Measurements from ENCODE around the gene GIGYF2. TPM values are rescaled to one million over a fixed set of nuclear protein-coding genes. Genes with fewer than 3 reads are reported as not detected.

Gene GIGYF2, protein sequence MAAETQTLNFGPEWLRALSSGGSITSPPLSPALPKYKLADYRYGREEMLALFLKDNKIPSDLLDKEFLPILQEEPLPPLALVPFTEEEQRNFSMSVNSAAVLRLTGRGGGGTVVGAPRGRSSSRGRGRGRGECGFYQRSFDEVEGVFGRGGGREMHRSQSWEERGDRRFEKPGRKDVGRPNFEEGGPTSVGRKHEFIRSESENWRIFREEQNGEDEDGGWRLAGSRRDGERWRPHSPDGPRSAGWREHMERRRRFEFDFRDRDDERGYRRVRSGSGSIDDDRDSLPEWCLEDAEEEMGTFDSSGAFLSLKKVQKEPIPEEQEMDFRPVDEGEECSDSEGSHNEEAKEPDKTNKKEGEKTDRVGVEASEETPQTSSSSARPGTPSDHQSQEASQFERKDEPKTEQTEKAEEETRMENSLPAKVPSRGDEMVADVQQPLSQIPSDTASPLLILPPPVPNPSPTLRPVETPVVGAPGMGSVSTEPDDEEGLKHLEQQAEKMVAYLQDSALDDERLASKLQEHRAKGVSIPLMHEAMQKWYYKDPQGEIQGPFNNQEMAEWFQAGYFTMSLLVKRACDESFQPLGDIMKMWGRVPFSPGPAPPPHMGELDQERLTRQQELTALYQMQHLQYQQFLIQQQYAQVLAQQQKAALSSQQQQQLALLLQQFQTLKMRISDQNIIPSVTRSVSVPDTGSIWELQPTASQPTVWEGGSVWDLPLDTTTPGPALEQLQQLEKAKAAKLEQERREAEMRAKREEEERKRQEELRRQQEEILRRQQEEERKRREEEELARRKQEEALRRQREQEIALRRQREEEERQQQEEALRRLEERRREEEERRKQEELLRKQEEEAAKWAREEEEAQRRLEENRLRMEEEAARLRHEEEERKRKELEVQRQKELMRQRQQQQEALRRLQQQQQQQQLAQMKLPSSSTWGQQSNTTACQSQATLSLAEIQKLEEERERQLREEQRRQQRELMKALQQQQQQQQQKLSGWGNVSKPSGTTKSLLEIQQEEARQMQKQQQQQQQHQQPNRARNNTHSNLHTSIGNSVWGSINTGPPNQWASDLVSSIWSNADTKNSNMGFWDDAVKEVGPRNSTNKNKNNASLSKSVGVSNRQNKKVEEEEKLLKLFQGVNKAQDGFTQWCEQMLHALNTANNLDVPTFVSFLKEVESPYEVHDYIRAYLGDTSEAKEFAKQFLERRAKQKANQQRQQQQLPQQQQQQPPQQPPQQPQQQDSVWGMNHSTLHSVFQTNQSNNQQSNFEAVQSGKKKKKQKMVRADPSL (N-terminal part only)
- 39.4 and 46.7 TPM in 2 replicates for total RNA-seq

DNA sequence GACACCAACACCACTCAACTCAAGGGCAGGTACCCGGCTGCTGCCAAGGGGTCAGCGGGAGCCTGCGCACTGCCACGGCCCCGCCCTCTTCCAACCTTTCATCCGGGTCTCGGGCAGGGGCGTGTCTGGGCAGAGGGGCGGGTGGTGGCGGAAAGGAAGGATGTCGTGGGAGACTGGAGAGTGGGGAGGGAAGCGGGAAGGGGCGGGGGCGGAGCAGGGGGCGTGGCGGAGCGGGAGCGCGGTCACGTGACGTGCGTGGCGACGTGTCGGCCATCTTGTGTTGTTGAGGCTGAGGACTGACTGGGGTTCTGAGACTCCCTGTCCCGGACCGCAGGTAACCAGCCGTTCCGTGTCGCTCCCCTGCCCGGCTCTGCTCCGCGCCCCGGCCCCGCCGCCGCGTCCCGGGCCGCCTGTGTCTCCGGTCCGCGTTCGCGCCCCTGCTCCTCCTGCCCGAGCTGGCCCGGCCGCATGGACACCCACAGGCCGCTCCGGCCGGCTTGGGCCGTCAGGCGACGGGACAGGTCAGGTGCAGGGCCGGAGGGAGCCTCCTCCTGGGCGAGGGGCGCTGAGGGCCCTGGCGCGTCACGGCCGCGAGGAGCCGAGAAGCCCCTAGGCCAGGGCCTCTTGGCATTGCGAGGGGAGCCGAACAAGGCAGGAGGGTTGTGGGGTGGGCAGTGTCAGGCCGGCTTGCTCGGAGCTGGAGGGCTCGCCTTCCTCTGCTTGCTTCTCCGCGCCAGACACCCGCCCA lies at the start of gene GIGYF2:
Gene GIGYF2 (plus strand): TSS at position 273 of the 748 bp plus-strand sequence. CDS start 37,867 bp downstream, outside the sequence.
- TF ChIP-seq, protein P1, sequence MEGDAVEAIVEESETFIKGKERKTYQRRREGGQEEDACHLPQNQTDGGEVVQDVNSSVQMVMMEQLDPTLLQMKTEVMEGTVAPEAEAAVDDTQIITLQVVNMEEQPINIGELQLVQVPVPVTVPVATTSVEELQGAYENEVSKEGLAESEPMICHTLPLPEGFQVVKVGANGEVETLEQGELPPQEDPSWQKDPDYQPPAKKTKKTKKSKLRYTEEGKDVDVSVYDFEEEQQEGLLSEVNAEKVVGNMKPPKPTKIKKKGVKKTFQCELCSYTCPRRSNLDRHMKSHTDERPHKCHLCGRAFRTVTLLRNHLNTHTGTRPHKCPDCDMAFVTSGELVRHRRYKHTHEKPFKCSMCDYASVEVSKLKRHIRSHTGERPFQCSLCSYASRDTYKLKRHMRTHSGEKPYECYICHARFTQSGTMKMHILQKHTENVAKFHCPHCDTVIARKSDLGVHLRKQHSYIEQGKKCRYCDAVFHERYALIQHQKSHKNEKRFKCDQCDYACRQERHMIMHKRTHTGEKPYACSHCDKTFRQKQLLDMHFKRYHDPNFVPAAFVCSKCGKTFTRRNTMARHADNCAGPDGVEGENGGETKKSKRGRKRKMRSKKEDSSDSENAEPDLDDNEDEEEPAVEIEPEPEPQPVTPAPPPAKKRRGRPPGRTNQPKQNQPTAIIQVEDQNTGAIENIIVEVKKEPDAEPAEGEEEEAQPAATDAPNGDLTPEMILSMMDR (IDR thresholded peaks at IDR 0.05; ENCODE audit: insufficient read depth, low read length, poor library complexity, severe bottlenecking) = no peak
- H3K36me3 ChIP-seq (ENCODE audit: control insufficient read depth, insufficient read depth, low read length) = no peaks in the 10 kb centered on the region
- H3K27me3 ChIP-seq (ENCODE audit: control insufficient read depth, insufficient read depth, low read length) = no peaks in the 10 kb centered on the region
- H3K4me3 ChIP-seq (ENCODE audit: low read depth, low read length) = peak within 1 kb of the TSS; percentile 100
- DNase-seq (ENCODE audit: low read depth) = peak; percentile 64

DNA sequence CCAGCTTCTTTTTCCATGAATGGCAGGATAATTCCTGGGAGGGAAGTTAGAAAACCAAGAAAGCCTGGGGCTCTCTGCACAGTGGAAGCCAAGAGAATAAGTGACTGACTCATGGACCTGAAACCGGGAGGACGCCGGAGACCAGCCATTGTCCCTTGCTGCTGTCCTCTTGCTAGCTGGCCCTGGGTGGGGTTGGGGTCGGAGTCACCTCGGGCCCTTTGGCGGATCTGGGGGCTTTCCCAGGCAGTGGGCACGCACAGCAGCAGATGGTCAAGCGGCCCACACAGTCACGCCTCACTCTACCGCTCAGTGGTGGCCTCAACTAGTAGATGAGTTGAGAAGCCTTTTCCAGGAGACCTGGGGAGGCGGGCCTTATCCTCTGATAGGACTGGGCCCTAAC lies 48.1 kb upstream of the GIGYF2 start:
- H3K36me3 ChIP-seq (ENCODE audit: control insufficient read depth, insufficient read depth, low read length) = no peaks in the 10 kb centered on the region
- no peaks in the 10 kb centered on the region for H3K27me3 ChIP-seq (ENCODE audit: control insufficient read depth, insufficient read depth, low read length)
- DNase-seq (ENCODE audit: low read depth) = no peak
- H3K4me3 ChIP-seq (ENCODE audit: low read depth, low read length) = no peak overlapping the region
- TF ChIP-seq, protein P1 (IDR thresholded peaks at IDR 0.05; ENCODE audit: insufficient read depth, low read length, poor library complexity, severe bottlenecking) = no peak

DNA sequence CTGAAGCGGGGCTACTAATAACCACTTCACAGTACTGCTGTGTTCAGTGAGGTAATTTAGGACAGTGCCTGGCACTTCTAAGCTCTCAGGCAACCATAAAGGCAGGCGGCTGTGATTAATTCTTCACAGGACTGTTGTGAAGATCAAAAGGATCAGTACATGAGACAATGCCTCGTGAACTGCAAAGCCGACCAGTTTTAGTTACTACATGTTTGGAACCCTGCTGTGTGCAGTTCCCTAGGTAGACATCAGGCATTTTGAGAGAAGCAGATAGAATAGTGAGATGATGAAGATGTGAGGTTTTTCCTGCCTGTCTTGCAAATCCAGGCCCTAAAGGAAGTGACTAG lies 44.7 kb upstream of the GIGYF2 start:
- Histone ChIP-seq H3K27me3 (ENCODE audit: control insufficient read depth, insufficient read depth, low read length) (no peaks in the 10 kb centered on the region), H3K4me3 (ENCODE audit: low read depth, low read length) (no peak overlapping the region), H3K36me3 (ENCODE audit: control insufficient read depth, insufficient read depth, low read length) (no peaks in the 10 kb centered on the region)
- DNase-seq (ENCODE audit: low read depth) = no peak
- TF ChIP-seq, protein P1 (IDR thresholded peaks at IDR 0.05; ENCODE audit: insufficient read depth, low read length, poor library complexity, severe bottlenecking) = no peak

DNA sequence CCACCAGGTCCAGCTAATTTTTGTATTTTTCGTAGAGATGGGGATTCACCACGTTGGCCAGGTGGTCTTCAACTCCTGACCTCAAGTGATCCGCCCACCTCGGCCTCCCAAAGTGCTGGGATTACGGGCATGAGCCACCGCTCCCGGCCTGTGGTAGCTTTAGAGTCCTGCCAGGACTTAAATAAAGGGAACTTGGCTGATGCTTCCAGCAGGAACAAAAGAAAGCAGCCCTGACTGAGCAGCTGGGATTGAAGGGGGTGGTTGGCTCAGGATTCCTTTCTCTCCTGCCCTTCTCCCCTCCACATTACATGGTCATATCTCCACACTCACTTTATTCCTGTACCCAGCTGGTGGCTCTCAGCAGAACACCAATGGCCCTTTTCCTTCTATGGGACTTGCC lies 43.7 kb upstream of the GIGYF2 start:
- TF ChIP-seq, protein P1 (IDR thresholded peaks at IDR 0.05; ENCODE audit: insufficient read depth, low read length, poor library complexity, severe bottlenecking) = no peak
- Histone ChIP-seq H3K4me3 (ENCODE audit: low read depth, low read length) (no peak overlapping the region), H3K36me3 (ENCODE audit: control insufficient read depth, insufficient read depth, low read length) (no peaks in the 10 kb centered on the region), H3K27me3 (ENCODE audit: control insufficient read depth, insufficient read depth, low read length) (no peaks in the 10 kb centered on the region)
- no peak for DNase-seq (ENCODE audit: low read depth)

DNA sequence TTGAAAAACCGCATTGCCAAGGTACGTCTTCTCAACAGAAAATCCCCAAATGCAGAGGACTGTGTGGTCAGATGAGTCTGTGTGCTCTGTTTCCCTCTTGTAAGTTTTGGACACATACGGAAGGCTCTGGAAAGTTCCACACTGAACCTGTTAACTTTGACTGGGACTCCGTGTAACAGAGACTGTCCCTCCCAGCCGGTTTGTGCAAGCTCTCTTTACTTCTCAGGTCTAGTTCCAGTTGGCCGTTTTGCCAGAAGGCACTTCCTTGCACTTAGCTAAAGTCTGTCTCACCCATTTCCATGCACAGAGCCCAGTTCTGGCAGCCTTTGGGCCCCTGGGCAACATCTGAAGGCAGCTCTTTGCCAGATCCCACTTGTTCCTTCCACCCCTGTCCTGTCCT lies 41.7 kb upstream of the GIGYF2 start:
- no peaks in the 10 kb centered on the region for H3K27me3 ChIP-seq (ENCODE audit: control insufficient read depth, insufficient read depth, low read length)
- DNase-seq (ENCODE audit: low read depth) = no peak
- no peaks in the 10 kb centered on the region for H3K36me3 ChIP-seq (ENCODE audit: control insufficient read depth, insufficient read depth, low read length)
- no peak overlapping the region for H3K4me3 ChIP-seq (ENCODE audit: low read depth, low read length)
- TF ChIP-seq, protein P1 (IDR thresholded peaks at IDR 0.05; ENCODE audit: insufficient read depth, low read length, poor library complexity, severe bottlenecking) = no peak
